Endothelial cell of umbilical vein (primary cell): ENCODE data around the gene SHC1. TPM values are rescaled to one million over a fixed set of nuclear protein-coding genes. Genes with fewer than 3 reads are reported as not detected.

ENCODE experiments used
- Bru-seq: library from RNA; stranded (reverse); fragments of 400-500 nt; gene quantifications from one replicate; lab custom pipeline; 2021; lab: Mats Ljungman, UMichigan
- BruChase-seq, 2 experiments: library from RNA; stranded (reverse); fragments of 400-500 nt; gene quantifications; one replicate each; lab custom pipeline; 2021; lab: Mats Ljungman, UMichigan
- BruUV-seq: library from RNA; stranded (reverse); fragments of 400-500 nt; replicated peaks from 2 replicates; lab custom pipeline; 2021; lab: Mats Ljungman, UMichigan
- CTCF ChIA-PET: fragments of 300-600, 350-600 bp; sonication (Branson Sonifier 250); formaldehyde crosslinking; loops from one replicate; lab custom pipeline; 2021; ENCODE audit warnings: antibody characterized with exemption, inconsistent platforms; lab: Charles Lee
- POLR2A ChIA-PET: fragments of 300-600, 350-600 bp; sonication (Branson Sonifier 250); formaldehyde crosslinking; loops from one replicate; lab custom pipeline; 2021; ENCODE audit warnings: antibody characterized with exemption, inconsistent platforms; lab: Charles Lee
- DNase-seq: peaks from one replicate; pipeline ENCODE4 v3.0.0-alpha.2; 2011; ENCODE audit warnings: low read depth, low spot score
- FAIRE-seq: peaks from 2 replicates; lab custom pipeline; 2011; peaks lifted over from hg19 to GRCh38; lab: Jason Lieb, UNC
- H2AFZ ChIP-seq: 2 replicates; pipeline ENCODE4 v1.6.0; 2012; ENCODE audit warnings: low read depth, low read length, control low read depth, inconsistent platforms
- H3K27ac ChIP-seq: 2 replicates; pipeline ENCODE4 v1.5.1; 2011; ENCODE audit warnings: low read depth, mild to moderate bottlenecking, control low read depth, low read length, moderate library complexity; ENCODE audit not compliant: insufficient read depth
- H3K27me3 ChIP-seq, 2 experiments: 2 replicates each; pipeline versions ENCODE4 v1.6.0 to v1.6.1; 2011; ENCODE audit warnings: low read length in 2 of 2, mixed read lengths in 1 of 2; ENCODE audit not compliant: control insufficient read depth in 2 of 2, insufficient read depth in 2 of 2
- H3K36me3 ChIP-seq, 2 experiments: 2 replicates in 1 of 2; 3 replicates in 1 of 2; pipeline ENCODE4 v1.5.1; 2011; ENCODE audit warnings: low read length in 2 of 2, mild to moderate bottlenecking in 1 of 2, moderate library complexity in 1 of 2; ENCODE audit not compliant: control insufficient read depth in 2 of 2, insufficient read depth in 2 of 2; ENCODE audit errors: extremely low read depth in 1 of 2
- H3K4me1 ChIP-seq: 3 replicates; pipeline ENCODE4 v1.5.1; 2011; ENCODE audit warnings: mild to moderate bottlenecking, low read length; ENCODE audit not compliant: control insufficient read depth, insufficient read depth; ENCODE audit errors: extremely low read depth
- H3K4me2 ChIP-seq: 2 replicates; pipeline ENCODE4 v1.6.1; 2011; ENCODE audit warnings: low read length, control low read depth, mixed read lengths; ENCODE audit not compliant: insufficient read depth
- H3K4me3 ChIP-seq, 3 experiments: fragments of 200-600 bp in 1 of 3; sonication (generic), shearing (Covaris generic) in 1 of 3; replicated peaks in 1 of 3; 2 replicates each; pipeline ENCODE4 v1.5.1; 2011 to 2016; ENCODE audit warnings: control low read depth in 3 of 3, low read length in 3 of 3, mild to moderate bottlenecking in 2 of 3, inconsistent platforms in 1 of 3, low read depth in 1 of 3, moderate library complexity in 1 of 3; ENCODE audit not compliant: insufficient read depth in 1 of 3
- H3K79me2 ChIP-seq: 2 replicates; pipeline ENCODE4 v1.6.0; 2012; ENCODE audit warnings: low read length, inconsistent platforms; ENCODE audit not compliant: control insufficient read depth, insufficient read depth
- H3K9ac ChIP-seq: replicated peaks from 2 replicates; pipeline ENCODE3; 2011; ENCODE audit warnings: low read length, control low read depth; ENCODE audit not compliant: insufficient read depth; ENCODE audit errors: extremely low read depth
- H3K9me1 ChIP-seq: replicated peaks from 3 replicates; pipeline ENCODE4 v1.6.0; 2011; ENCODE audit warnings: mild to moderate bottlenecking, low read length; ENCODE audit not compliant: control insufficient read depth, insufficient read depth; ENCODE audit errors: extremely low read depth
- H3K9me3 ChIP-seq: replicated peaks from 2 replicates; pipeline ENCODE4 v1.5.1; 2012; ENCODE audit warnings: low read length, inconsistent platforms; ENCODE audit not compliant: control insufficient read depth, insufficient read depth
- H4K20me1 ChIP-seq: replicated peaks from 2 replicates; pipeline ENCODE3; 2011; ENCODE audit warnings: mild to moderate bottlenecking, low read length; ENCODE audit not compliant: control insufficient read depth, insufficient read depth; ENCODE audit errors: extremely low read depth
- CTCF ChIP-seq, 2 donors: IDR thresholded peaks; 1 replicate in 1 of 2; 2 replicates in 1 of 2; pipeline ENCODE4 v1.5.1; 2011; ENCODE audit warnings: low read length in 2 of 2, mild to moderate bottlenecking in 2 of 2, moderate library complexity in 2 of 2, control low read depth in 1 of 2, inconsistent platforms in 1 of 2, low read depth in 1 of 2; ENCODE audit not compliant: insufficient read depth in 1 of 2; ENCODE audit errors: extremely low read depth in 1 of 2
- EZH2 ChIP-seq: IDR thresholded peaks from 2 replicates; pipeline ENCODE4 v1.6.1; 2012; ENCODE audit warnings: borderline replicate concordance, low read depth, mild to moderate bottlenecking, moderate library complexity, low read length, inconsistent platforms; ENCODE audit not compliant: severe bottlenecking
- FOS ChIP-seq: IDR thresholded peaks from 2 replicates; pipeline ENCODE4 v1.6.1; 2011; ENCODE audit warnings: mild to moderate bottlenecking, low read length, moderate library complexity, borderline replicate concordance; ENCODE audit not compliant: insufficient read depth
- GATA2 ChIP-seq: IDR thresholded peaks from 2 replicates; pipeline ENCODE4 v1.7.0; 2011; ENCODE audit warnings: low read depth, mild to moderate bottlenecking, moderate library complexity, mixed read lengths, low read length; ENCODE audit not compliant: insufficient read length, insufficient read depth
- JUN ChIP-seq: IDR thresholded peaks from 2 replicates; pipeline ENCODE4 v1.6.1; 2011; ENCODE audit warnings: borderline replicate concordance, low read depth; ENCODE audit not compliant: insufficient read length, insufficient read depth
- MAX ChIP-seq: IDR thresholded peaks from 2 replicates; pipeline ENCODE4 v1.6.1; 2011; ENCODE audit not compliant: insufficient read depth, insufficient read length
- MYC ChIP-seq: IDR thresholded peaks from one replicate; pipeline ENCODE4 v1.6.1; 2011; ENCODE audit warnings: mild to moderate bottlenecking, low read depth, low read length
- POLR2A ChIP-seq: IDR thresholded peaks from 2 replicates; pipeline ENCODE4 v1.6.1; 2012; ENCODE audit warnings: low read depth, mild to moderate bottlenecking, control low read depth, low read length
- POLR2AphosphoS5 ChIP-seq: IDR thresholded peaks from 2 replicates; pipeline ENCODE4 v1.6.1; 2012; ENCODE audit warnings: low read depth, mild to moderate bottlenecking, control low read depth, low read length, moderate library complexity; ENCODE audit not compliant: insufficient read depth
- dilution Hi-C: fragments of 300-500 bp; cut with MboI; formaldehyde crosslinking; loops from one replicate; pipeline ENCODE4 v1.15.0; 2019; ENCODE audit warnings: low sequenced_read_pairs; ENCODE audit not compliant: extremely low pct_ligation_motif_present
- intact Hi-C: fragments of 100-400 bp; cut with micrococcal nuclease; formaldehyde crosslinking; loops from one replicate; pipeline ENCODE4 v1.10.0; 2022
- long read RNA-seq: library from polyadenylated mRNA; stranded (forward); transcript quantifications from one replicate; pipeline ENCODE4 v2.0.0, GENCODE V29; 2021
- polyA minus RNA-seq, 3 experiments: library from RNA; depleted of rRNA, polyadenylated mRNA; stranded (reverse); fragments of >200 nt; gene quantifications; 1 replicate in 1 of 3; 2 replicates in 2 of 3; pipeline ENCODE4 v1.2.3, GENCODE V29; 2011
- polyA plus RNA-seq, 4 experiments: library from polyadenylated mRNA; depleted of rRNA in 3 of 4; stranded (reverse) in 3 of 4; unstranded in 1 of 4; fragments of >200 nt; gene quantifications; 2 replicates each; pipeline versions ENCODE4 v1.2.1 to v1.2.3, GENCODE V29; 2011 to 2012; ENCODE audit warnings: missing spikeins in 1 of 4
- total RNA-seq: library from RNA; stranded (reverse); gene quantifications from 2 replicates; pipeline ENCODE4 v1.2.3, GENCODE V29; 2021

The SHC1 gene
- total RNA-seq (286 and 316 TPM in 2 replicates), polyA plus RNA-seq (324 and 379 TPM in 2 replicates), polyA minus RNA-seq (398 and 421 TPM in 2 replicates), Bru-seq, nascent RNA (percentile 89 among the genes with signal in this experiment), BruChase-seq, experiment 1, labeled RNA remaining after a 6-hour chase (percentile 98 among the genes with signal in this experiment), BruChase-seq, experiment 2, labeled RNA remaining after a 2-hour chase (percentile 97 among the genes with signal in this experiment)
- 270 and 289 TPM in 2 replicates for polyA plus RNA-seq (2011; cell fraction: cytosol; rRNA removed)
- polyA plus RNA-seq (2011; cell fraction: nucleus; rRNA removed) = 1,209 and 1,535 TPM in 2 replicates
- 283 and 289 TPM in 2 replicates for polyA plus RNA-seq (2012)
- 78.9 TPM for polyA minus RNA-seq (2011; cell fraction: cytosol; rRNA and poly(A)+ RNA removed)
- polyA minus RNA-seq (2011; cell fraction: nucleus; rRNA and poly(A)+ RNA removed) = 156 and 190 TPM in 2 replicates
- long read RNA-seq, transcript SHC1-205 (13 exons, 3,062 nt) = minor isoform, 28 of 339 reads
- long read RNA-seq, transcript SHC1-202 (12 exons, 3,472 nt) = minor isoform, 63 of 339 reads
- long read RNA-seq, transcript SHC1-204 (13 exons, 3,059 nt) = minor isoform, 13 of 339 reads
- long read RNA-seq, transcript SHC1-210 (12 exons, 3,481 nt) = major isoform, 109 of 339 reads
- long read RNA-seq, partial matches to known transcripts = 27 of 339 reads
- long read RNA-seq, other reads (novel, unspliced or antisense) = 99 of 339 reads

GRCh38 chr1:154970631-154971340 lies at the start of gene SHC1:
Gene SHC1, minus strand, starts transcription at chr1:154970747. Its CDS starts 221 bp downstream, at chr1:154970526.
- peaks cover 7 to 14% of the 10 kb centered on the region in 2 experiments for H3K36me3 ChIP-seq
- H3K9me3 ChIP-seq = no peaks in the 10 kb centered on the region
- H2AFZ ChIP-seq = no peak within 1 kb of the TSS
- peak within 1 kb of the TSS; percentile 92 for H3K9ac ChIP-seq
- H3K9me1 ChIP-seq = no peaks in the 10 kb centered on the region
- intact Hi-C loops = loop anchor here (1.0 to 10.0 kb wide), 3 partner anchors 9 to 486 kb away; partner anchors contain the start of genes EFNA1 and PYGO2
- H3K27me3 ChIP-seq = no peaks in the 10 kb centered on the region
- H4K20me1 ChIP-seq = no peaks in the 10 kb centered on the region
- ChIA-PET CTCF (interaction anchor here (0.8 to 8.5 kb wide), 10 partner anchors 9 to 115 kb away, joined by 3 to 81 read pairs (median 11); partner anchors contain the start of genes ADAM15, LENEP, PMVK and PYGO2), POLR2A (interaction anchor here (0.9 to 1.6 kb wide), 5 partner anchors 9 to 47 kb away, joined by 3 to 10 read pairs (median 4); partner anchors contain the start of gene PYGO2)
- FAIRE-seq = peak; percentile 98
- peak within 1 kb of the TSS; percentile 99 for H3K27ac ChIP-seq
- H3K4me3 ChIP-seq = peak within 1 kb of the TSS; percentile 64 to 78 (median 70)
- dilution Hi-C loops = no loop called here
- DNase-seq = peak; percentile 91
- no TSS peak for BruUV-seq
- peak within 1 kb of the TSS; percentile 80 for H3K4me2 ChIP-seq
- no peak for TF ChIP-seq CTCF (IDR thresholded peaks at IDR 0.05; ENCODE audit: extremely low read depth in 1 of 2, insufficient read depth in 1 of 2, low read depth in 1 of 2, low read length in 2 of 2)
- no peak for TF ChIP-seq JUN
- TF ChIP-seq MAX = no peak
- TF ChIP-seq POLR2AphosphoS5 = peak; percentile 88
- TF ChIP-seq POLR2A = peak; percentile 84
- TF ChIP-seq EZH2 = no peak
- TF ChIP-seq MYC = no peak
- TF ChIP-seq FOS = peak; percentile 73
- TF ChIP-seq GATA2 = peak; percentile 35
- peaks cover 61% of the 10 kb centered on the region for H3K4me1 ChIP-seq
- H3K79me2 ChIP-seq = peaks cover 56% of the 10 kb centered on the region
